OCI-LY7 (cell line): ENCODE data around the gene BBC3. TPM values are rescaled to one million over a fixed set of nuclear protein-coding genes. Genes with fewer than 3 reads are reported as not detected.
A peak's percentile ranks its signal among the peaks of the same experiment; 100 is the strongest.

Experiments
- BruUV-seq: library from RNA; stranded (reverse); fragments of 400-500 nt; replicated peaks from 2 replicates; lab custom pipeline; 2021; lab: Mats Ljungman, UMichigan
- CTCF ChIA-PET: fragments of 300-600 bp; sonication (Branson Sonifier 250); formaldehyde crosslinking; loops from one replicate; lab custom pipeline; 2022; ENCODE audit warnings: antibody characterized with exemption; ENCODE audit not compliant: unreplicated experiment; lab: Charles Lee
- POLR2A ChIA-PET: fragments of 300-600 bp; sonication (Branson Sonifier 250); formaldehyde crosslinking; loops from one replicate; lab custom pipeline; 2022; ENCODE audit warnings: antibody characterized with exemption; lab: Charles Lee
- DNase-seq: peaks from one replicate; pipeline ENCODE4 v3.0.0-alpha.2; 2015; ENCODE audit warnings: low spot score
- H2AFZ ChIP-seq: fragments of 200-600 bp; sonication (generic), shearing (Covaris generic); 2 replicates; pipeline ENCODE4 v1.6.1; 2014; ENCODE audit warnings: mild to moderate bottlenecking, antibody characterized with exemption, low read length, moderate library complexity
- H3K27ac ChIP-seq: fragments of 200-600 bp; sonication (generic); 2 replicates; pipeline ENCODE4 v1.5.1; 2014; ENCODE audit warnings: mixed run types, low read depth, mild to moderate bottlenecking, moderate library complexity, low read length, inconsistent platforms; ENCODE audit not compliant: poor library complexity, severe bottlenecking
- H3K36me3 ChIP-seq: fragments of 200-600 bp; sonication (generic); 2 replicates; pipeline ENCODE4 v1.6.1; 2014; ENCODE audit warnings: mild to moderate bottlenecking, antibody characterized with exemption, low read length, moderate library complexity, mixed read lengths; ENCODE audit not compliant: insufficient read depth
- H3K4me1 ChIP-seq: fragments of 200-600 bp; sonication (generic); 2 replicates; pipeline ENCODE4 v1.5.1; 2014; ENCODE audit warnings: mild to moderate bottlenecking, low read length; ENCODE audit not compliant: insufficient read depth, poor library complexity, severe bottlenecking
- H3K4me2 ChIP-seq: fragments of 200-600 bp; sonication (generic); 2 replicates; pipeline ENCODE4 v1.6.1; 2014; ENCODE audit warnings: mild to moderate bottlenecking, low read length
- H3K4me3 ChIP-seq: fragments of 200-600 bp; sonication (generic); 2 replicates; pipeline ENCODE4 v1.5.1; 2014; ENCODE audit warnings: mild to moderate bottlenecking, low read depth, low read length; ENCODE audit not compliant: poor library complexity, severe bottlenecking
- H3K79me2 ChIP-seq: fragments of 200-600 bp; sonication (generic); 2 replicates; pipeline ENCODE4 v1.6.1; 2016; ENCODE audit warnings: low read depth, mild to moderate bottlenecking, low read length, moderate library complexity, mixed read lengths; ENCODE audit not compliant: insufficient read depth
- H3K9me2 ChIP-seq: fragments of 200-600 bp; sonication (generic); 2 replicates; pipeline ENCODE4 v1.6.1; 2016; ENCODE audit warnings: mild to moderate bottlenecking, low read length, mixed read lengths; ENCODE audit not compliant: insufficient read depth
- H3K9me3 ChIP-seq: fragments of 200-600 bp; sonication (generic); 2 replicates; pipeline ENCODE4 v1.6.1; 2014; ENCODE audit warnings: mild to moderate bottlenecking, mixed run types, low read length, mixed read lengths
- H4K20me1 ChIP-seq: fragments of 200-600 bp; sonication (generic); 2 replicates; pipeline ENCODE4 v1.6.1; 2014; ENCODE audit warnings: mild to moderate bottlenecking, antibody characterized with exemption, low read length, moderate library complexity, mixed read lengths; ENCODE audit not compliant: insufficient read depth
- EZH2phosphoT487 ChIP-seq: fragments of 200-600 bp; sonication (generic); IDR thresholded peaks from 2 replicates; pipeline ENCODE4 v1.6.1; 2018; ENCODE audit warnings: low read depth, borderline replicate concordance, mild to moderate bottlenecking, mixed run types, antibody characterized with exemption, low read length, moderate library complexity, mixed read lengths
- intact Hi-C: fragments of 100-400 bp; cut with micrococcal nuclease; formaldehyde crosslinking; loops from one replicate; pipeline ENCODE4 v1.10.0; 2022; ENCODE audit not compliant: unreplicated experiment
- total RNA-seq, 2 experiments: library from RNA; depleted of rRNA in 1 of 2; stranded (reverse); fragments of >200 nt in 1 of 2; shearing (Covaris generic) in 1 of 2; gene quantifications; 2 replicates each; pipeline ENCODE4 v1.2.3, GENCODE V29; 2014 to 2022
- TF ChIP-seq, protein P1 (sequence below): fragments of 200-600 bp; sonication (generic); conservative IDR thresholded peaks from 2 replicates; pipeline ENCODE4 v1.5.1; 2014; ENCODE audit warnings: mild to moderate bottlenecking, antibody characterized with exemption, low read length, moderate library complexity, mixed read lengths

Gene BBC3
- total RNA-seq, 2 experiments from 2014 or later: 8.9 to 10.5 TPM

DNA sequence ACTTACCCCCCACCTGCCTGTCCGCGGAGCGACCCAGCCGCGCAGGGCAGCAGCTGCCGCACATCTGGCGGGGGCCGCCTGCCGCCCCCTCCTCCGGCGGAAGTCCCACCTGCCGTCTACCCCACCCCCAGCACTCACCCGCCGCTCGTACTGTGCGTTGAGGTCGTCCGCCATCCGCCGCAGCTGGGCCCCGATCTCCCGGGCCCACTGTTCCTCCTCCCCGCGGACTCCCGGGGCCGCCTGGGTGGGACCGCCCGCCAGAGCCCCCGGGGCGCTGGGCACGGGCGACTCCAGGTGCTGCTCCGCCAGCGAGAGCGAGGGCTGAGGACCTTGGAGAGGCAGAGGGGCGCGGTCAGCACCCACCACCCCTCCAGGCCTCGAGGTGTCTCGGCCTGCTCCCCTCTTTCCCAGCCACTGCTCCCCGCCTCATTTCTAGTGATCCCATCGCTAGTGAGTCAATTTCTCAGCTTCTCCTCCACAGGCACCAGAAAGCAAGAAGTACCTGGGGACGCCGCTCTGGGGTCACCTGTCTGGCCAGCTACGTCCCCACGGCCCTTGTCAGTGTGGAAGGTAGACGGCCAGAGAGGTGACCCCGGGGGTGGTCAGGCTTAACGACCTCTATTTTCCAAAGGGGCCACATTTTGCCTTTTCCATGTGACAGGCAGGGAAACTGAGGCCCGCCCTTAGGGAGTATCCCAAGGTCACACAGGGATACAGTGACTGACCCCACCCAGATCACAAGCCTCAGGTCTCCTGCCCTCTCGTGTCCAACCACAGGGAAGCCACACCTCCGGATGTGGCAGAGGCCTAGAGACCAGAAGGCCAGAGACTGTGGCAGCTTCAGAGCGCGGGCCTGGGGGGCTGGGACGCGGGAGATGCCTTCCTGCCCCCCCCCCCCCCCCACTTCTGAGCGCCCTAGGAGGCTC lies 4.3 kb downstream of the BBC3 start:
- peaks cover 6% of the 10 kb centered on the region; the same call in 1 of the 2 replicates for H3K36me3 ChIP-seq
- TSS peak; percentile 91 for BruUV-seq
- H3K9me3 ChIP-seq: no peaks in the 10 kb centered on the region
- peak overlapping the region; percentile 90 for H3K4me3 ChIP-seq
- H3K79me2 ChIP-seq: no peaks in the 10 kb centered on the region
- no peak overlapping the region; the same call in 1 of the 2 replicates for H2AFZ ChIP-seq
- ChIA-PET CTCF (interaction anchor here (0.6 to 1.6 kb wide), 2 partner anchors 16 to 17 kb away, joined by 3 to 7 read pairs; no protein-coding TSS in a partner anchor), POLR2A (interaction anchor here (1.8 kb wide), 1 partner anchor 15 kb away, joined by 13 read pairs; no protein-coding TSS in a partner anchor)
- TF ChIP-seq EZH2phosphoT487: no peak
- TF ChIP-seq, protein P1, sequence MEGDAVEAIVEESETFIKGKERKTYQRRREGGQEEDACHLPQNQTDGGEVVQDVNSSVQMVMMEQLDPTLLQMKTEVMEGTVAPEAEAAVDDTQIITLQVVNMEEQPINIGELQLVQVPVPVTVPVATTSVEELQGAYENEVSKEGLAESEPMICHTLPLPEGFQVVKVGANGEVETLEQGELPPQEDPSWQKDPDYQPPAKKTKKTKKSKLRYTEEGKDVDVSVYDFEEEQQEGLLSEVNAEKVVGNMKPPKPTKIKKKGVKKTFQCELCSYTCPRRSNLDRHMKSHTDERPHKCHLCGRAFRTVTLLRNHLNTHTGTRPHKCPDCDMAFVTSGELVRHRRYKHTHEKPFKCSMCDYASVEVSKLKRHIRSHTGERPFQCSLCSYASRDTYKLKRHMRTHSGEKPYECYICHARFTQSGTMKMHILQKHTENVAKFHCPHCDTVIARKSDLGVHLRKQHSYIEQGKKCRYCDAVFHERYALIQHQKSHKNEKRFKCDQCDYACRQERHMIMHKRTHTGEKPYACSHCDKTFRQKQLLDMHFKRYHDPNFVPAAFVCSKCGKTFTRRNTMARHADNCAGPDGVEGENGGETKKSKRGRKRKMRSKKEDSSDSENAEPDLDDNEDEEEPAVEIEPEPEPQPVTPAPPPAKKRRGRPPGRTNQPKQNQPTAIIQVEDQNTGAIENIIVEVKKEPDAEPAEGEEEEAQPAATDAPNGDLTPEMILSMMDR: no peak
- DNase-seq: peak; percentile 93
- peak overlapping the region; percentile 97 for H3K27ac ChIP-seq
- H3K4me1 ChIP-seq: peaks cover 53% of the 10 kb centered on the region
- H3K9me2 ChIP-seq: no peaks in the 10 kb centered on the region
- no peaks in the 10 kb centered on the region for H4K20me1 ChIP-seq
- peak overlapping the region; percentile 99 for H3K4me2 ChIP-seq
- intact Hi-C loops: loop anchor here (1.0 kb wide), 3 partner anchors 16 to 30 kb away; partner anchors contain the start of gene CCDC9

- peak overlapping the region; percentile 97 for H3K27ac ChIP-seq
- H3K9me2 ChIP-seq: no peaks in the 10 kb centered on the region
- no peaks in the 10 kb centered on the region for H3K79me2 ChIP-seq
- ChIA-PET POLR2A (interaction anchor here (0.8 to 1.8 kb wide), 3 partner anchors 14 to 19 kb away, joined by 3 to 13 read pairs (median 4); no protein-coding TSS in a partner anchor), CTCF (interaction anchor here (0.5 to 1.6 kb wide), 2 partner anchors 11 to 15 kb away, joined by 3 to 7 read pairs; no protein-coding TSS in a partner anchor)
- H2AFZ ChIP-seq: peak overlapping the region; percentile 83; the same call in 1 of the 2 replicates
- peak overlapping the region; percentile 99 for H3K4me2 ChIP-seq
- H3K36me3 ChIP-seq: peaks cover 6% of the 10 kb centered on the region; the same call in 1 of the 2 replicates
- no peak for TF ChIP-seq EZH2phosphoT487
- TF ChIP-seq, protein P1: peak; percentile 43; the same call in 1 of the 2 replicates
- DNase-seq: peak; percentile 92
- intact Hi-C loops: loop anchor here (1.0 kb wide), 3 partner anchors 16 to 30 kb away; partner anchors contain the start of gene CCDC9
- H4K20me1 ChIP-seq: no peaks in the 10 kb centered on the region
- no TSS peak for BruUV-seq
- peaks cover 48% of the 10 kb centered on the region for H3K4me1 ChIP-seq
- H3K4me3 ChIP-seq: peak overlapping the region; percentile 90
- no peaks in the 10 kb centered on the region for H3K9me3 ChIP-seq
Measured at GRCh38 chr19:47225746-47226425, 5.1 kb downstream of the BBC3 start.
